PC-3 (cell line): ENCODE measurements around the gene ASXL1. TPM values are rescaled to one million over a fixed set of nuclear protein-coding genes. Genes with fewer than 3 reads are reported as not detected.
"Not testable (repeated sequence)": the region's sequence is repeated elsewhere in the genome, so short reads cannot be mapped to it uniquely, and the experiment has no call there.

Source experiments
- ATAC-seq: fragments of 200-7000 bp; cut with Tn5 transposase; 2 replicates; pipeline ENCODE4 v1.9.1; 2020; ENCODE audit warnings: mild to moderate bottlenecking, moderate library complexity
- BruUV-seq: library from RNA; stranded (reverse); fragments of 400-500 nt; replicated peaks from 2 replicates; lab custom pipeline; 2021; lab: Mats Ljungman, UMichigan
- CTCF ChIA-PET: fragments of 300-600 bp; sonication (Branson Sonifier 250); formaldehyde crosslinking; loops from one replicate; lab custom pipeline; 2022; ENCODE audit warnings: antibody characterized with exemption; lab: Charles Lee
- POLR2A ChIA-PET: fragments of 300-600 bp; sonication (Branson Sonifier 250); formaldehyde crosslinking; loops from one replicate; lab custom pipeline; 2022; ENCODE audit warnings: antibody characterized with exemption; ENCODE audit not compliant: unreplicated experiment; lab: Charles Lee
- DNase-seq: peaks from one replicate; pipeline ENCODE4 v3.0.0-alpha.2; 2015
- H2AFZ ChIP-seq: fragments of 300-600 bp; sonication (generic); 2 replicates; pipeline ENCODE4 v1.6.0; 2016; ENCODE audit warnings: antibody characterized with exemption, low read length
- H3F3A ChIP-seq: fragments of 300-600 bp; sonication (generic); one replicate; pipeline ENCODE4 v1.6.0; 2017; ENCODE audit warnings: antibody characterized with exemption, low read length, control low read depth, mild to moderate bottlenecking; ENCODE audit not compliant: unreplicated experiment
- H3K27ac ChIP-seq: fragments of 300-600 bp; sonication (generic); 2 replicates; pipeline ENCODE4 v1.5.1; 2016; ENCODE audit warnings: mild to moderate bottlenecking, low read length
- H3K27me3 ChIP-seq: fragments of 300-600 bp; sonication (generic); 2 replicates; pipeline ENCODE4 v1.6.1; 2016; ENCODE audit warnings: low read length, mixed read lengths
- H3K36me3 ChIP-seq: fragments of 300-600 bp; sonication (generic); 2 replicates; pipeline ENCODE4 v1.6.1; 2016; ENCODE audit warnings: low read depth, mixed run types, low read length, mixed read lengths
- H3K4me1 ChIP-seq: fragments of 300-600 bp; sonication (generic); 2 replicates; pipeline ENCODE4 v1.5.1; 2016; ENCODE audit warnings: low read length; ENCODE audit not compliant: insufficient read depth
- H3K4me2 ChIP-seq: fragments of 300-600 bp; sonication (generic); 2 replicates; pipeline ENCODE4 v1.6.0; 2016; ENCODE audit warnings: low read length
- H3K4me3 ChIP-seq: fragments of 300-600 bp; sonication (generic); 2 replicates; pipeline ENCODE4 v1.5.1; 2016; ENCODE audit warnings: mild to moderate bottlenecking, low read length, mixed read lengths
- H3K79me2 ChIP-seq: fragments of 300-600 bp; sonication (generic); 2 replicates; pipeline ENCODE4 v1.6.1; 2017; ENCODE audit warnings: low read length, mixed read lengths
- H3K9ac ChIP-seq: fragments of 300-600 bp; sonication (generic); 2 replicates; pipeline ENCODE4 v1.6.0; 2016; ENCODE audit warnings: mild to moderate bottlenecking, low read length
- H3K9me2 ChIP-seq: fragments of 300-600 bp; sonication (generic); replicated peaks from 2 replicates; pipeline ENCODE4 v1.6.1; 2016; ENCODE audit warnings: mixed run types, low read length, mixed read lengths
- H3K9me3 ChIP-seq: fragments of 300-600 bp; sonication (generic); 2 replicates; pipeline ENCODE4 v1.6.1; 2016; ENCODE audit warnings: low read length, mixed read lengths
- H4K20me1 ChIP-seq: fragments of 300-600 bp; sonication (generic); 2 replicates; pipeline ENCODE4 v1.6.1; 2016; ENCODE audit warnings: low read length, mixed read lengths
- EZH2 ChIP-seq: fragments of 300-600 bp; sonication (generic); IDR thresholded peaks from one replicate; pipeline ENCODE4 v1.6.1; 2017; ENCODE audit warnings: antibody characterized with exemption, mild to moderate bottlenecking, low read length; ENCODE audit not compliant: unreplicated experiment
- EZH2phosphoT487 ChIP-seq: fragments of 300-600 bp; sonication (generic); IDR thresholded peaks from 2 replicates; pipeline ENCODE4 v1.6.1; 2018; ENCODE audit warnings: mild to moderate bottlenecking, antibody characterized with exemption, low read length, borderline replicate concordance
- intact Hi-C: fragments of 100-400 bp; cut with micrococcal nuclease; formaldehyde crosslinking; loops from 2 replicates; pipeline ENCODE4 v1.9.0; 2023
- total RNA-seq: library from RNA; depleted of rRNA; stranded (reverse); fragments of >200 nt; gene quantifications from 2 replicates; pipeline ENCODE4 v1.2.3, GENCODE V29; 2014
- TF ChIP-seq, protein P1 (sequence below): fragments of 300-600 bp; sonication (generic); conservative IDR thresholded peaks from 2 replicates; pipeline ENCODE4 v1.5.1; 2017; ENCODE audit warnings: antibody characterized with exemption, low read depth, mild to moderate bottlenecking, low read length

ASXL1 gene
- total RNA-seq, 1 experiment from 2014 or later = 42.8 TPM

DNA sequence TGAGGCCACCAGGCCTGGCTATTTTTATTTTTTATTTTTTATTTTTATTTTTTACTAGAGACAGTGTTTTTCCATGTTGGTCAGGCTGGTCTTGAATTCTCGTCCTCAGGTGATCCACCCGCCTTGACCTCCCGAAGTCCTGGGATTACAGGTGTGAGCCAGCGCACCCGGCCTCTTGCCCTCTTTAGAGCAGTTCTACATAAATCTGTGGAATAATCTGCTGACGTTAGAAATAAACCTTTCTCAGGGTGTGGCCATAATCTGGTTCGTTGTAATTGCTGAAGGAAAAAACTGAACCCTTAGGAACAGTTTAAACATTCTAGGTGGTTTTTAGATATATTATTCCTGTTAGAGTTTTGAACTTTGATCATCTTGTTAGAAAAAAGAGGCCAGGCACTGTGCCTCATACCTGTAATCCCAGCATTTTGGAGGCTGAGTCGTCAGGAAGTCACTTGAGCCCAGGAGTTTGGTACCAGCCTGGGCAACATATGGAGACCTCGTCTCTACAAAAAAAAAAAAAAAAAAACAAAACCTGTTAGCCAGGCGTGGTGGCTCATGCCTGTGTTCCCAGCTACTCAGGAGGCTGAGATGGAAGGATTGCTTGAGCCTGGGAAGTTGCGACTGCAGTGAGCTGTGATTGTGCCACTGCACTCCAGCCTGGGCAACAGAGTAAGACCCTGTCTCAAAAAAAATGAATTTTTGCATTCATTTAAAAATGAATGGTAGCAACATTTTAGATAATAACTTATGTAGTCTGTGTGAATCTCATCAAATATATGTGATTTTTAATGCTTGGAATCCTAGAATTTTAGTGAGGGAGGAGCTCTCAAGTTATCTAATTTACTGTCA lies 24.2 kb downstream of the ASXL1 start:
- H3K79me2 ChIP-seq = peaks cover 53% of the 10 kb centered on the region
- intact Hi-C loops = no loop called here

GRCh38 chr20:32383441-32383840 lies 25.3 kb downstream of the ASXL1 start:
- H3K27me3 ChIP-seq, DNase-seq, H3K36me3 ChIP-seq, H3K4me2 ChIP-seq, H3F3A ChIP-seq, CTCF ChIA-PET, H3K4me3 ChIP-seq, BruUV-seq, H3K9ac ChIP-seq, H3K27ac ChIP-seq, H4K20me1 ChIP-seq, POLR2A ChIA-PET, H3K4me1 ChIP-seq, H3K9me3 ChIP-seq, H3K9me2 ChIP-seq, ATAC-seq, H2AFZ ChIP-seq, intact Hi-C loops: not testable (repeated sequence)
- H3K79me2 ChIP-seq = peaks cover 57% of the 10 kb centered on the region

More for the DNA sequence above, 24.2 kb downstream of the ASXL1 start:
- ChIA-PET POLR2A (no interaction called here), CTCF (no interaction called here)
- no peaks in the 10 kb centered on the region for H3F3A ChIP-seq
- H3K36me3 ChIP-seq = 0 out of 2 replicates have a peak, but pooled peaks cover under 1% of the 10 kb centered on the region
- peak; percentile 10 for DNase-seq
- no peak overlapping the region for H3K9ac ChIP-seq
- H3K27me3 ChIP-seq = no peaks in the 10 kb centered on the region
- TF ChIP-seq, protein P1, sequence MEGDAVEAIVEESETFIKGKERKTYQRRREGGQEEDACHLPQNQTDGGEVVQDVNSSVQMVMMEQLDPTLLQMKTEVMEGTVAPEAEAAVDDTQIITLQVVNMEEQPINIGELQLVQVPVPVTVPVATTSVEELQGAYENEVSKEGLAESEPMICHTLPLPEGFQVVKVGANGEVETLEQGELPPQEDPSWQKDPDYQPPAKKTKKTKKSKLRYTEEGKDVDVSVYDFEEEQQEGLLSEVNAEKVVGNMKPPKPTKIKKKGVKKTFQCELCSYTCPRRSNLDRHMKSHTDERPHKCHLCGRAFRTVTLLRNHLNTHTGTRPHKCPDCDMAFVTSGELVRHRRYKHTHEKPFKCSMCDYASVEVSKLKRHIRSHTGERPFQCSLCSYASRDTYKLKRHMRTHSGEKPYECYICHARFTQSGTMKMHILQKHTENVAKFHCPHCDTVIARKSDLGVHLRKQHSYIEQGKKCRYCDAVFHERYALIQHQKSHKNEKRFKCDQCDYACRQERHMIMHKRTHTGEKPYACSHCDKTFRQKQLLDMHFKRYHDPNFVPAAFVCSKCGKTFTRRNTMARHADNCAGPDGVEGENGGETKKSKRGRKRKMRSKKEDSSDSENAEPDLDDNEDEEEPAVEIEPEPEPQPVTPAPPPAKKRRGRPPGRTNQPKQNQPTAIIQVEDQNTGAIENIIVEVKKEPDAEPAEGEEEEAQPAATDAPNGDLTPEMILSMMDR = no peak
- no peak for TF ChIP-seq EZH2phosphoT487
- no peak for TF ChIP-seq EZH2
- no peaks in the 10 kb centered on the region for H3K9me3 ChIP-seq
- H3K4me2 ChIP-seq = no peak overlapping the region
- H3K4me3 ChIP-seq = no peak overlapping the region
- no peaks in the 10 kb centered on the region for H3K4me1 ChIP-seq
- no peak for ATAC-seq
- no peaks in the 10 kb centered on the region for H3K9me2 ChIP-seq
- H4K20me1 ChIP-seq = no peaks in the 10 kb centered on the region
- H3K27ac ChIP-seq = no peak overlapping the region
- BruUV-seq = no TSS peak
- H2AFZ ChIP-seq = no peak overlapping the region

GRCh38 chr20:32385541-32385940 lies 27.4 kb downstream of the ASXL1 start:
- ChIA-PET CTCF (no interaction called here), POLR2A (no interaction called here)
- TF ChIP-seq EZH2phosphoT487 = no peak
- TF ChIP-seq, protein P1 = no peak
- no peak for TF ChIP-seq EZH2
- 0 out of 2 replicates have a peak, but pooled peaks cover under 1% of the 10 kb centered on the region for H3K4me1 ChIP-seq
- peaks cover 4% of the 10 kb centered on the region for H4K20me1 ChIP-seq
- H3F3A ChIP-seq = no peaks in the 10 kb centered on the region
- H3K4me2 ChIP-seq = no peak overlapping the region
- no peak overlapping the region for H2AFZ ChIP-seq
- no peaks in the 10 kb centered on the region for H3K27me3 ChIP-seq
- no peak overlapping the region for H3K9ac ChIP-seq
- no peak overlapping the region for H3K4me3 ChIP-seq
- peaks cover 73% of the 10 kb centered on the region for H3K79me2 ChIP-seq
- H3K36me3 ChIP-seq = 0 out of 2 replicates have a peak, but pooled peaks cover 5% of the 10 kb centered on the region
- H3K27ac ChIP-seq = no peak overlapping the region
- ATAC-seq = no peak
- no peaks in the 10 kb centered on the region for H3K9me3 ChIP-seq
- DNase-seq = no peak
- no TSS peak for BruUV-seq
- intact Hi-C loops = no loop called here
- H3K9me2 ChIP-seq = no peaks in the 10 kb centered on the region
